Panc1 (cell line): ENCODE results near the gene PDP2. TPM values are rescaled to one million over a fixed set of nuclear protein-coding genes. Genes with fewer than 3 reads are reported as not detected.

Experiments used
- ATAC-seq: fragments of 200-7000 bp; cut with Tn5 transposase; 2 replicates; pipeline ENCODE4 v1.9.1; 2020; ENCODE audit warnings: mild to moderate bottlenecking, moderate library complexity
- BruUV-seq: library from RNA; stranded (reverse); fragments of 400-500 nt; replicated peaks from 2 replicates; lab custom pipeline; 2021; lab: Mats Ljungman, UMichigan
- CTCF ChIA-PET: fragments of 300-600 bp; sonication (Branson Sonifier 250); formaldehyde crosslinking; loops from one replicate; lab custom pipeline; 2022; ENCODE audit warnings: antibody characterized with exemption; lab: Charles Lee
- POLR2A ChIA-PET: fragments of 300-600 bp; sonication (Branson Sonifier 250); formaldehyde crosslinking; loops from one replicate; lab custom pipeline; 2022; ENCODE audit warnings: antibody characterized with exemption; lab: Charles Lee
- DNase-seq: peaks from one replicate; pipeline ENCODE4 v3.0.0-alpha.2; 2010; ENCODE audit warnings: low read depth, low spot score
- H3K27ac ChIP-seq: 2 replicates; pipeline ENCODE4 v1.5.1; 2011; ENCODE audit warnings: mild to moderate bottlenecking, low read length, inconsistent platforms
- H3K27me3 ChIP-seq: fragments of 200-500 bp; sonication (Bioruptor generic); 2 replicates; pipeline ENCODE4 v1.6.0; 2014; ENCODE audit warnings: low read length, inconsistent platforms; ENCODE audit not compliant: control insufficient read depth, insufficient read depth
- H3K36me3 ChIP-seq: fragments of 200-500 bp; sonication (Bioruptor generic); 2 replicates; pipeline ENCODE4 v1.5.1; 2014; ENCODE audit warnings: inconsistent platforms, mild to moderate bottlenecking, low read length, moderate library complexity; ENCODE audit not compliant: control insufficient read depth, insufficient read depth
- H3K4me1 ChIP-seq: 2 replicates; pipeline ENCODE4 v1.5.1; 2011; ENCODE audit warnings: inconsistent platforms, mild to moderate bottlenecking, low read length, moderate library complexity; ENCODE audit not compliant: control insufficient read depth, insufficient read depth
- H3K4me3 ChIP-seq, 2 experiments: 2 replicates each; pipeline ENCODE4 v1.5.1; 2011 to 2012; ENCODE audit warnings: low read depth in 2 of 2, low read length in 2 of 2, mild to moderate bottlenecking in 2 of 2, inconsistent platforms in 1 of 2, moderate library complexity in 1 of 2
- H3K9me3 ChIP-seq: fragments of 200-500 bp; sonication (Bioruptor generic); 2 replicates; pipeline ENCODE4 v1.5.1; 2014; ENCODE audit warnings: low read depth, mild to moderate bottlenecking, inconsistent platforms, low read length, moderate library complexity; ENCODE audit not compliant: control insufficient read depth, insufficient read depth
- POLR2AphosphoS5 ChIP-seq: IDR thresholded peaks from 2 replicates; pipeline ENCODE4 v1.6.1; 2012; ENCODE audit warnings: mild to moderate bottlenecking, low read depth, low read length, moderate library complexity
- REST ChIP-seq, 2 experiments: IDR thresholded peaks; 2 replicates each; pipeline ENCODE4 v1.6.1; 2011 to 2012; ENCODE audit warnings: low read depth in 2 of 2, control low read depth in 1 of 2, low read length in 1 of 2, mild to moderate bottlenecking in 1 of 2, moderate library complexity in 1 of 2; ENCODE audit not compliant: insufficient read depth in 1 of 2
- SIN3A ChIP-seq: IDR thresholded peaks from 2 replicates; pipeline ENCODE4 v1.6.1; 2012; ENCODE audit warnings: low read depth, mild to moderate bottlenecking, low read length, moderate library complexity, borderline replicate concordance; ENCODE audit not compliant: insufficient read depth
- TCF7L2 ChIP-seq: IDR thresholded peaks from 2 replicates; pipeline ENCODE4 v1.6.1; 2011; ENCODE audit warnings: mild to moderate bottlenecking, low read depth, low read length, inconsistent platforms
- in situ Hi-C: cut with HindIII; loops from 2 replicates; pipeline ENCODE4 v1.10.0; 2016; ENCODE audit warnings: low sequenced_read_pairs, low pct_unique_long_range_greater_than_20kb
- intact Hi-C: fragments of 100-400 bp; cut with micrococcal nuclease; formaldehyde crosslinking; loops from one replicate; pipeline ENCODE4 v1.10.0; 2022; ENCODE audit not compliant: unreplicated experiment
- total RNA-seq: library from RNA; stranded (reverse); gene quantifications from one replicate; pipeline ENCODE4 v1.2.1, GENCODE V29; 2021; ENCODE audit not compliant: unreplicated experiment
- TF ChIP-seq, protein P1 (sequence below): fragments of 450-650 bp; IDR thresholded peaks from 2 replicates; pipeline ENCODE4 v1.5.1; 2017; ENCODE audit warnings: mild to moderate bottlenecking

The PDP2 gene
- total RNA-seq, 1 experiment from 2014 or later: 15.9 TPM

DNA sequence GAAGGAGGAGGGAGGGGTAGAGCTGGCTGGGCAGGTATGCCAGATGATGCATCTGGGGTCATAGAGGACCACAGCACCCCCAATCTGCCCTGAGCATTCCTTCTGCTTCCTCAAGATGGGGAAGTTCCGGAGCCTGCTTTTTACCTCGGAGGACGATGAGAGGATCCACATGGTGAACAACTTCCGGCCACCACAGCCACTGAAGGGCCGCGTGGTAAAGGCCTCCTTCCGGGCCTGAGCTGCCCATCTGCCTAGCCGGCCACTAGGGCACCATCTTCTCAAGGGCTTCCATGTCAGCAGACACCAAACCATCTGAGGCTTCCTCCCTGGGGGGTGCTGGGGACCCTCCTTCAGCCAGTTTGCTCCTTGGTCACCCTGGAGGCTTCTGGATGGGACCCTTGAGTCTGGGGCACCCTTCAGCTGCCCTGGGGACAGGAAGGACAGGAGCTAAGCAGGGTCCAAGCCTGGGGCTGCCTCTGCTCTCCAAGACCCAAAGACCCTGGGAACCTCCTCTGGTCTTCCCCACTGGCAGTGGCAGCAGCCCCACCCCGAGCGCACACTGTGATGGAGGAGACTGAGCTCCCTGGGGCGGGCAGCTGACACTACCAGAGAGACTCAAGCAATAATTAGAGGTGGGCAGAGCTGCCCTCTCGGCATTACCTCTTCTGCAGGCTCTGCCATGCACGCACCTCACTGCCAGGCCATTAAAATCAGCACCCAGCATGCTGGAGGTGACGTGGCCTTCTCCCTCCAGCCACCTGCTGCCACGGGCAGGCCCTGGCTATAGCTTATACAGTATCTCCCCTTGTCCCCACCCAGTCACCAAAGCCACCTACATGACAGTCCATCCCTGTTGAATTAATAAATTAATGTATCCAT lies 26.8 kb upstream of the PDP2 start:
- ATAC-seq (no peak), DNase-seq (no peak)
- H3K27ac ChIP-seq: no peak overlapping the region
- BruUV-seq: no TSS peak
- no peaks in the 10 kb centered on the region for H3K9me3 ChIP-seq
- intact Hi-C loops (no loop called here), in situ Hi-C loops (no loop called here)
- no peak overlapping the region for H3K4me3 ChIP-seq
- ChIA-PET CTCF (no interaction called here), POLR2A (no interaction called here)
- no peak for TF ChIP-seq SIN3A
- TF ChIP-seq TCF7L2: no peak
- no peak for TF ChIP-seq REST (IDR thresholded peaks at IDR 0.05; ENCODE audit: insufficient read depth in 1 of 2, low read depth in 2 of 2, low read length in 1 of 2)
- TF ChIP-seq, protein P1, sequence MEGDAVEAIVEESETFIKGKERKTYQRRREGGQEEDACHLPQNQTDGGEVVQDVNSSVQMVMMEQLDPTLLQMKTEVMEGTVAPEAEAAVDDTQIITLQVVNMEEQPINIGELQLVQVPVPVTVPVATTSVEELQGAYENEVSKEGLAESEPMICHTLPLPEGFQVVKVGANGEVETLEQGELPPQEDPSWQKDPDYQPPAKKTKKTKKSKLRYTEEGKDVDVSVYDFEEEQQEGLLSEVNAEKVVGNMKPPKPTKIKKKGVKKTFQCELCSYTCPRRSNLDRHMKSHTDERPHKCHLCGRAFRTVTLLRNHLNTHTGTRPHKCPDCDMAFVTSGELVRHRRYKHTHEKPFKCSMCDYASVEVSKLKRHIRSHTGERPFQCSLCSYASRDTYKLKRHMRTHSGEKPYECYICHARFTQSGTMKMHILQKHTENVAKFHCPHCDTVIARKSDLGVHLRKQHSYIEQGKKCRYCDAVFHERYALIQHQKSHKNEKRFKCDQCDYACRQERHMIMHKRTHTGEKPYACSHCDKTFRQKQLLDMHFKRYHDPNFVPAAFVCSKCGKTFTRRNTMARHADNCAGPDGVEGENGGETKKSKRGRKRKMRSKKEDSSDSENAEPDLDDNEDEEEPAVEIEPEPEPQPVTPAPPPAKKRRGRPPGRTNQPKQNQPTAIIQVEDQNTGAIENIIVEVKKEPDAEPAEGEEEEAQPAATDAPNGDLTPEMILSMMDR: no peak
- TF ChIP-seq POLR2AphosphoS5: no peak
- H3K27me3 ChIP-seq: no peaks in the 10 kb centered on the region
- H3K36me3 ChIP-seq: no peaks in the 10 kb centered on the region
- H3K4me1 ChIP-seq: no peaks in the 10 kb centered on the region

DNA sequence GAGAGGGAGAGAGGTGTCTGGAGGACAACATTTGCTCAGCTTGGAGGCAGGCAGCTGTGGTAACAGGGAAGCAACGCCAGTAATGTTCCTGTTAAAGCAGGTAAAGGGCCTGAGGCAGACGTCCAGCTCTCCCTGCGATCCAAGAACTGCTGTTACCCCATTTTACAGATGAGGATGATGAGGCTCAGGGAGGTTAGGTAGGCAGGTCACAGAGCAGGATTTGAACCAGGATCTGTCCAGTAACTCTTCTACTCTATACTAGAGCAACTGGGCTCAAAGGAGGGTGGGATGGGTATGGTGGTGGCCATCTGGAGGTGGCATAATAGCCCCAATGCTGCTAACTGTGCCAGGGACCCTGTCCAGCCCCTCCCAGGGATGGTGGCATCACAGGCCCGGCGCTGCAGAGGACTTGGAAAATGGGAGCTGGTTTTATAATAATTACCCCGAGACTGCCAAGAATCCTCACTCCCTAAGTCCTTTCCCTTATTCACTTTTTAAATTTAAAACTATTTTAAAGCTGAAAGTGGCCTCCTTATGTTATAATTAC lies 24.1 kb upstream of the PDP2 start:
- BruUV-seq: no TSS peak
- no peaks in the 10 kb centered on the region for H3K36me3 ChIP-seq
- no peak overlapping the region for H3K4me3 ChIP-seq
- ChIA-PET CTCF (interaction anchor here (1.3 kb wide), 1 partner anchor 12 kb away, joined by 7 read pairs; no protein-coding TSS in a partner anchor), POLR2A (no interaction called here)
- no peak overlapping the region for H3K27ac ChIP-seq
- H3K27me3 ChIP-seq: no peaks in the 10 kb centered on the region
- DNase-seq: no peak
- no peak for ATAC-seq
- H3K4me1 ChIP-seq: no peaks in the 10 kb centered on the region
- H3K9me3 ChIP-seq: no peaks in the 10 kb centered on the region
- in situ Hi-C loops (no loop called here), intact Hi-C loops (no loop called here)
- TF ChIP-seq POLR2AphosphoS5 (no peak), TCF7L2 (no peak), SIN3A (no peak), REST (IDR thresholded peaks at IDR 0.05; ENCODE audit: insufficient read depth in 1 of 2, low read depth in 2 of 2, low read length in 1 of 2) (no peak)
- TF ChIP-seq, protein P1: no peak
